Lung (tissue), 12 donors: ENCODE data around the gene EBF3. TPM values are rescaled to one million over a fixed set of nuclear protein-coding genes. Genes with fewer than 3 reads are reported as not detected.

Experiments
- ATAC-seq: fragments of 200-7000 bp; cut with Tn5 transposase; one replicate; pipeline ENCODE4 v1.9.1; 2020; ENCODE audit warnings: moderate number of reproducible peaks; ENCODE audit not compliant: insufficient read depth, low FRiP score
- DNase-seq, 3 donors: peaks; one replicate each; pipeline ENCODE4 v3.0.0-alpha.2; 2013 to 2017
- H3K27ac ChIP-seq, 2 donors: one replicate each; pipeline ENCODE4 v1.5.1; 2013; ENCODE audit warnings: mild to moderate bottlenecking in 2 of 2, moderate library complexity in 2 of 2, control low read depth in 1 of 2, inconsistent platforms in 1 of 2, low read depth in 1 of 2, low read length in 1 of 2
- H3K27me3 ChIP-seq, 3 donors: one replicate each; pipeline ENCODE4 v1.5.1; 2013; ENCODE audit warnings: low read length in 2 of 3; ENCODE audit not compliant: control insufficient read depth in 3 of 3, insufficient read depth in 3 of 3
- H3K36me3 ChIP-seq, 4 donors: one replicate each; pipeline ENCODE4 v1.5.1; 2013; ENCODE audit warnings: low read length in 4 of 4, mild to moderate bottlenecking in 1 of 4, moderate library complexity in 1 of 4; ENCODE audit not compliant: control insufficient read depth in 4 of 4, insufficient read depth in 4 of 4
- H3K4me1 ChIP-seq, 5 donors: one replicate each; pipeline ENCODE4 v1.5.1; 2013; ENCODE audit warnings: low read length in 5 of 5, mild to moderate bottlenecking in 2 of 5, moderate library complexity in 1 of 5; ENCODE audit not compliant: control insufficient read depth in 5 of 5, insufficient read depth in 5 of 5
- H3K4me3 ChIP-seq: one replicate; pipeline ENCODE4 v1.5.1; 2013; ENCODE audit warnings: mild to moderate bottlenecking, control low read depth, moderate library complexity
- H3K9ac ChIP-seq, 2 donors: one replicate each; pipeline ENCODE4 v1.5.1; 2013; ENCODE audit warnings: low read length in 2 of 2, control low read depth in 1 of 2; ENCODE audit not compliant: insufficient read depth in 1 of 2
- H3K9me3 ChIP-seq, 4 donors: one replicate each; pipeline ENCODE4 v1.5.1; 2013; ENCODE audit warnings: low read length in 3 of 4, mild to moderate bottlenecking in 1 of 4, moderate library complexity in 1 of 4; ENCODE audit not compliant: control insufficient read depth in 4 of 4, insufficient read depth in 3 of 4
- CTCF ChIP-seq: IDR thresholded peaks from 2 replicates; pipeline ENCODE4 v1.5.1; 2012; ENCODE audit warnings: mild to moderate bottlenecking; ENCODE audit errors: control extremely low read depth, extremely low read depth
- WGBS, 2 donors: extraction: QIAGEN DNeasy Blood & Tissue Kit; methylation state at CpG; one replicate each; pipeline ENCODE4 v1.1.7; 2013; 5-methylcytosine and 5-hydroxymethylcytosine counted together
- polyA plus RNA-seq, 2 donors: library from polyadenylated mRNA; stranded (reverse); fragments of 200-250 nt; gene quantifications; one replicate each; pipeline ENCODE4 v1.2.1, GENCODE V29; 2013
- total RNA-seq, 2 donors: library from RNA; depleted of rRNA in 1 of 2; stranded (reverse); fragments of >200 nt in 1 of 2; gene quantifications; one replicate each; pipeline ENCODE4 v1.2.1, GENCODE V29; 2014 to 2021
- donor health status: control.
- donor health status: control.
- donor health status: Bipolar disorder and iron deficiency.
- donor health status: healthy.
- donor health status: DM: yes; HTN: yes; CAD: no.

Gene EBF3
- total and polyA plus RNA-seq, 4 donors, result 0.06 to 1.1 (median 0.08) TPM; not detected in 1

GRCh38 chr10:129832573-129833467 lies 131.3 kb downstream of the EBF3 start:
- no peak for TF ChIP-seq CTCF
- Histone ChIP-seq H3K27ac (no peak overlapping the region), H3K9me3 (peaks cover 0 to 2% (median 0%) of the 10 kb centered on the region in 4 donors), H3K4me1 (peaks cover 0 to 17% (median 5%) of the 10 kb centered on the region in 5 donors), H3K27me3 (no peaks in the 10 kb centered on the region), H3K36me3 (no peaks in the 10 kb centered on the region), H3K9ac (no peak overlapping the region), H3K4me3 (no peak overlapping the region)
- DNase-seq (no peak), ATAC-seq (no peak)
- 84 to 94% methylated on average over 22 of the region's 22 CpGs for WGBS, 2 donors

GRCh38 chr10:129831150-129831549 lies 132.9 kb downstream of the EBF3 start:
- ATAC-seq (no peak), DNase-seq (no peak)

GRCh38 chr10:129825826-129826225 lies 138.2 kb downstream of the EBF3 start:
- WGBS, 2 donors, result 87 to 95% methylated on average over 3 of the region's 3 CpGs
- H3K27ac ChIP-seq, result no peak overlapping the region
- no peak for DNase-seq
- no peaks in the 10 kb centered on the region for H3K4me1 ChIP-seq
- no peak for ATAC-seq
- no peak overlapping the region for H3K4me3 ChIP-seq
- no peaks in the 10 kb centered on the region for H3K36me3 ChIP-seq
- H3K9me3 ChIP-seq, result peaks cover 0 to 5% (median 0%) of the 10 kb centered on the region in 4 donors
- no peak overlapping the region for H3K9ac ChIP-seq
- H3K27me3 ChIP-seq, result no peaks in the 10 kb centered on the region
- TF ChIP-seq CTCF, result no peak

More at GRCh38 chr10:129831150-129831549, 132.9 kb downstream of the EBF3 start:
- Histone ChIP-seq H3K4me3 (no peak overlapping the region), H3K4me1 (peaks cover 0 to 17% (median 5%) of the 10 kb centered on the region in 5 donors), H3K9me3 (peaks cover 0 to 2% (median 0%) of the 10 kb centered on the region in 4 donors), H3K36me3 (no peaks in the 10 kb centered on the region), H3K9ac (no peak overlapping the region), H3K27me3 (no peaks in the 10 kb centered on the region), H3K27ac (no peak overlapping the region)
- no peak for TF ChIP-seq CTCF
- 96% methylated on average over 8 of the region's 8 CpGs for WGBS, 2 donors
